ENCODE results near the gene PTPRA.

GRCh38 chr20:2902291-2902690 lies 29.0 kb downstream of the PTPRA start:
- TF ChIP-seq CTCF (optimal IDR thresholded peaks at IDR 0.05 in 1 of 3, IDR thresholded peaks at IDR 0.05 in 1 of 3, conservative IDR thresholded peaks at IDR 0.05 in 1 of 3; ENCODE audit: extremely low read depth in 1 of 3, insufficient read depth in 2 of 3, low read length in 3 of 3), result no peak
- no peak for TF ChIP-seq EZH2 (IDR thresholded peaks at IDR 0.05; ENCODE audit: low read length)

All from keratinocyte (primary cell).